ENCODE data around the gene PLBD2. TPM values are rescaled to one million over a fixed set of nuclear protein-coding genes. Genes with fewer than 3 reads are reported as not detected.

PLBD2 gene
- total and polyA plus RNA-seq, 10 of the 15 experiments (the other 5 are each of a cell fraction or from before 2014, with no cell fraction given): 1.4 to 16.6 (median 5.9) TPM

- CTCF ChIA-PET: interaction anchor here (0.7 kb wide), 1 partner anchor 94 kb away, joined by 4 read pairs; the partner anchor contains the start of gene SDSL
- RAD21 ChIA-PET (ENCODE audit: unreplicated experiment): no interaction called here
- Histone ChIP-seq H3K79me2 (ENCODE audit: control insufficient read depth, insufficient read depth, low read length) (no peaks in the 10 kb centered on the region), H4K20me1 (ENCODE audit: control insufficient read depth, insufficient read depth) (no peaks in the 10 kb centered on the region), H3K4me1 (ENCODE audit: control insufficient read depth, insufficient read depth, low read length) (peaks cover 16% of the 10 kb centered on the region), H3K4me3 (no peak overlapping the region), H3K9ac (ENCODE audit: control insufficient read depth, insufficient read depth, low read length) (no peak overlapping the region), H3K36me3 (ENCODE audit: control insufficient read depth in 2 of 2, insufficient read depth in 2 of 2, low read length in 1 of 2) (no peaks in the 10 kb centered on the region; a peak in 1 of 4 replicates), H3K27ac (ENCODE audit: control insufficient read depth, insufficient read depth) (no peak overlapping the region), H2AFZ (ENCODE audit: control insufficient read depth, low read depth, low read length) (no peak overlapping the region), H3K27me3 (replicated peaks in 1 of 2; ENCODE audit: control insufficient read depth in 2 of 2, insufficient read depth in 2 of 2, low read length in 1 of 2) (no peaks in the 10 kb centered on the region), H3K4me2 (ENCODE audit: control insufficient read depth, insufficient read depth) (no peak overlapping the region), H3K9me3 (replicated peaks; ENCODE audit: control insufficient read depth, insufficient read depth, low read length) (no peaks in the 10 kb centered on the region)
- DNase-seq (ENCODE audit: low read depth, low spot score) (no peak), ATAC-seq (no peak), FAIRE-seq (no peak)
- SMC1A ChIA-PET (ENCODE audit: uncharacterized antibody, unreplicated experiment): no interaction called here
- no TSS peak for BruUV-seq (replicated peaks)
- in situ Hi-C loops (cut with MboI) (no loop called here), intact Hi-C loops (cut with micrococcal nuclease; ENCODE audit: unreplicated experiment) (no loop called here)
- POLR2A ChIA-PET: interaction anchor here (1.7 kb wide), 1 partner anchor 98 kb away, joined by 4 read pairs; no protein-coding TSS in a partner anchor
- WGBS (ENCODE audit: insufficient coverage, insufficient replicate concordance, low lambda C conversion rate, missing lambda C conversion rate): 77% methylated on average over 5 of the region's 5 CpGs
- TF ChIP-seq KDM1A (IDR thresholded peaks at IDR 0.05; ENCODE audit: borderline replicate concordance) (no peak), BHLHE40 (IDR thresholded peaks at IDR 0.05; ENCODE audit: borderline replicate concordance in 1 of 2, low read depth in 2 of 2, low read length in 1 of 2) (no peak), NFIC (IDR thresholded peaks at IDR 0.05; ENCODE audit: low read depth, low read length) (no peak), MYB (IDR thresholded peaks at IDR 0.05; ENCODE audit: borderline replicate concordance, low read depth, low read length) (no peak), ZNF592 (IDR thresholded peaks at IDR 0.05) (no peak), MTA2 (IDR thresholded peaks at IDR 0.05; ENCODE audit: low read depth) (no peak), RELA (IDR thresholded peaks at IDR 0.05; ENCODE audit: borderline replicate concordance, partially characterized antibody) (no peak), KLF5 (IDR thresholded peaks at IDR 0.05; ENCODE audit: partially characterized antibody) (no peak), NR2F1 (conservative IDR thresholded peaks at IDR 0.05) (no peak)
Measured at GRCh38 chr12:113328368-113328889, 30.0 kb upstream of the PLBD2 start.

All from GM12878 (cell line).